HEK293T (cell line): ENCODE measurements around the gene CMTM2.

Experiments
- ARNT ChIP-seq: fragments of 450-650 bp; IDR thresholded peaks from 2 replicates; pipeline ENCODE4 v1.6.1; 2017; ENCODE audit warnings: mild to moderate bottlenecking
- FOXA1 ChIP-seq: fragments of 450-650 bp; IDR thresholded peaks from 2 replicates; pipeline ENCODE4 v1.6.1; 2016; ENCODE audit warnings: mild to moderate bottlenecking
- SP1 ChIP-seq: fragments of 450-650 bp; IDR thresholded peaks from 2 replicates; pipeline ENCODE4 v1.6.1; 2017
- SUZ12 ChIP-seq: fragments of 450-650 bp; IDR thresholded peaks from 2 replicates; pipeline ENCODE4 v1.6.1; 2016; ENCODE audit warnings: mild to moderate bottlenecking
- TF ChIP-seq, protein P1 (sequence below): fragments of 450-650 bp; IDR thresholded peaks from 2 replicates; pipeline ENCODE4 v1.6.1; 2016

DNA sequence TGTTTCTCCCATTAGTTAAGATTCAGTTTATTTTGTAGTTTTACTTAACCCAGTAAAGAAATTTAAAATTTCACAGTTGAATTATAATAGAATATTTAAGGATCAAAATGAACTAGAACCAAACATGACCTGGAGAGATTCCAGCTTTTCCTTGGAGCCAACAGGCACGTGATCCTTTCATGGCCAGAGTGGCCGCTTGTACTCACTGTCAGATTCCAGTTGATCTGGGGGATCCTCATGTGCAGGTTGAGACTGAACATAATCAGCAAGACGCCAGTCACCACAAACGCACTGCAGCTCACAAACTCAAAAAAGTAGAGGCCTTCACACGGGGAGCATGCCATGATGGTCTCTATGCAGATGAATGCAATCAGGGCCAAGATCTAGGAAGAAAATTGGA is 56.9 kb downstream of the CMTM2 start:
- TF ChIP-seq SUZ12 (no peak), SP1 (no peak), FOXA1 (no peak), ARNT (no peak)
- TF ChIP-seq, protein P1, sequence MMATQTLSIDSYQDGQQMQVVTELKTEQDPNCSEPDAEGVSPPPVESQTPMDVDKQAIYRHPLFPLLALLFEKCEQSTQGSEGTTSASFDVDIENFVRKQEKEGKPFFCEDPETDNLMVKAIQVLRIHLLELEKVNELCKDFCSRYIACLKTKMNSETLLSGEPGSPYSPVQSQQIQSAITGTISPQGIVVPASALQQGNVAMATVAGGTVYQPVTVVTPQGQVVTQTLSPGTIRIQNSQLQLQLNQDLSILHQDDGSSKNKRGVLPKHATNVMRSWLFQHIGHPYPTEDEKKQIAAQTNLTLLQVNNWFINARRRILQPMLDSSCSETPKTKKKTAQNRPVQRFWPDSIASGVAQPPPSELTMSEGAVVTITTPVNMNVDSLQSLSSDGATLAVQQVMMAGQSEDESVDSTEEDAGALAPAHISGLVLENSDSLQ: no peak
